Mucosa of descending colon (tissue), 3 donors: ENCODE results near the gene CEACAM3. TPM values are rescaled to one million over a fixed set of nuclear protein-coding genes. Genes with fewer than 3 reads are reported as not detected.

Experiments used
- ATAC-seq: fragments of 200-7000 bp; cut with Tn5 transposase; one replicate; pipeline ENCODE4 v1.9.1; 2020; ENCODE audit warnings: mild to moderate bottlenecking, moderate library complexity
- DNase-seq, 3 donors: peaks; one replicate each; pipeline ENCODE4 v3.0.0-alpha.2; 2020
- H3K36me3 ChIP-seq: fragments of 200-600 bp; one replicate; pipeline ENCODE4 v1.8.0; 2021; ENCODE audit warnings: low read depth, mild to moderate bottlenecking
- H3K4me1 ChIP-seq: fragments of 200-600 bp; one replicate; pipeline ENCODE4 v1.8.0; 2021; ENCODE audit warnings: low read depth, mild to moderate bottlenecking
- H3K4me3 ChIP-seq: fragments of 200-600 bp; one replicate; pipeline ENCODE4 v1.8.0; 2021; ENCODE audit warnings: mild to moderate bottlenecking
- H3K9me3 ChIP-seq: fragments of 200-600 bp; one replicate; pipeline ENCODE4 v1.8.0; 2021; ENCODE audit warnings: mild to moderate bottlenecking
- intact Hi-C, 2 donors: fragments of 100-400 bp; cut with DNase I in 1 of 2; cut with micrococcal nuclease in 1 of 2; formaldehyde crosslinking; loops; one replicate each; pipeline versions ENCODE4 v1.11.0 to v1.11.1; 2022; cut with DNase I, micrococcal nuclease
- total RNA-seq, 3 donors: library from RNA; stranded (reverse); fragmentation: NEBNext Ultra II Directional in 2 of 3; extraction: Animal tissue kit (Norgen Biotek cat#: 25700) in 2 of 3; gene quantifications; one replicate each; pipeline versions ENCODE4 v1.2.1 to v1.2.4, GENCODE V29; 2021 to 2023
- TF ChIP-seq, protein P1 (sequence below): fragments of 200-600 bp; IDR thresholded peaks from one replicate; pipeline ENCODE4 v1.8.0; 2022; ENCODE audit warnings: antibody characterized with exemption, mild to moderate bottlenecking
- donor health status: DM: no; HTN: no; CAD: no; lungs with moderate emphysema.
- donor health status: DM: no; HTN: no; CAD: no.
- donor health status: DM: no; HTN: yes; CAD: no.

CEACAM3 gene
- total RNA-seq, 3 donors from 2014 or later: 2.5 to 4.5 (median 3.9) TPM

DNA sequence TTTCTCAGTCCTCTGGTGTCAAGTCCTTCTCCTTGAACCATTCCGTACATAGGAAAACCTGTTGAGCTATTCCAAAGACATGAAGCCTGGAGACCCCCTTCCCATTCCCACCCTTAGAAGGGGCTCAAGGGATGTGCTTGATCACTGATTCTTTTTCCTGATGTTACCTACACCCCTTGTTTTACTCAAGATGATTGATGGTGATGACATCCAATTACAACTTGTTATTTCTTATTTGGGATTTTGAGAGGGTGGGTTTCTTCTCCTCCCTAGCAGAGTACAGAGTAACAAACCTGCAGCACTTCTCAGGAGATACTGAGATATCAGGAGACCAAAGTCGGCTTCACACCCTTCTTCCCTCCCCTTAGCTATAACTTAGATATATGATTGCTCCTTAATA, 57.0 kb downstream of the CEACAM3 start:
- TF ChIP-seq, protein P1, sequence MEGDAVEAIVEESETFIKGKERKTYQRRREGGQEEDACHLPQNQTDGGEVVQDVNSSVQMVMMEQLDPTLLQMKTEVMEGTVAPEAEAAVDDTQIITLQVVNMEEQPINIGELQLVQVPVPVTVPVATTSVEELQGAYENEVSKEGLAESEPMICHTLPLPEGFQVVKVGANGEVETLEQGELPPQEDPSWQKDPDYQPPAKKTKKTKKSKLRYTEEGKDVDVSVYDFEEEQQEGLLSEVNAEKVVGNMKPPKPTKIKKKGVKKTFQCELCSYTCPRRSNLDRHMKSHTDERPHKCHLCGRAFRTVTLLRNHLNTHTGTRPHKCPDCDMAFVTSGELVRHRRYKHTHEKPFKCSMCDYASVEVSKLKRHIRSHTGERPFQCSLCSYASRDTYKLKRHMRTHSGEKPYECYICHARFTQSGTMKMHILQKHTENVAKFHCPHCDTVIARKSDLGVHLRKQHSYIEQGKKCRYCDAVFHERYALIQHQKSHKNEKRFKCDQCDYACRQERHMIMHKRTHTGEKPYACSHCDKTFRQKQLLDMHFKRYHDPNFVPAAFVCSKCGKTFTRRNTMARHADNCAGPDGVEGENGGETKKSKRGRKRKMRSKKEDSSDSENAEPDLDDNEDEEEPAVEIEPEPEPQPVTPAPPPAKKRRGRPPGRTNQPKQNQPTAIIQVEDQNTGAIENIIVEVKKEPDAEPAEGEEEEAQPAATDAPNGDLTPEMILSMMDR: no peak
- DNase-seq (no peak), ATAC-seq (no peak)
- H3K9me3 ChIP-seq: no peaks in the 10 kb centered on the region
- no peak overlapping the region for H3K4me3 ChIP-seq
- intact Hi-C loops: no loop called here
- H3K4me1 ChIP-seq: no peaks in the 10 kb centered on the region
- H3K36me3 ChIP-seq: no peaks in the 10 kb centered on the region

DNA sequence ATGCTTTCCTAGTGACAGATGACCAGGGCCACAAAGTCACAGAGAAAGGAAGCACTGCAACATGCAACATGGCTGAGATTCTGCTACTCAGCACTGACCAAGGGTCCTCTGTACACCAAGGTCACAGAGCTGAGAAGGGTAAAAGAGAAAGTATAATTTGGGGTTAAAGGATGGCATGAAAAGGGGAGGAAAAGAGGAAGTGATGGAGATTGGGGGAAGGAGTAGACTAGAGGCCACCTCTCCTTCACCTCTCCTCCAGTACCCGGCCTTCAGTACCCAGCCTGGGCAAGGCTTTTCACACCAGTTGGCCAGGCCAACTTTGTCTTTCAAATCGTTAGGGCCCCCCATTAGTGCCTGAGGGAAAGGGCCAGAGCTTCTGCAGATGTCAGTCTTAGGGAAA, 57.4 kb downstream of the CEACAM3 start:
- TF ChIP-seq, protein P1: no peak
- Histone ChIP-seq H3K36me3 (no peaks in the 10 kb centered on the region), H3K4me1 (no peaks in the 10 kb centered on the region), H3K9me3 (no peaks in the 10 kb centered on the region), H3K4me3 (no peak overlapping the region)
- intact Hi-C loops: no loop called here
- ATAC-seq (no peak), DNase-seq (no peak)

DNA sequence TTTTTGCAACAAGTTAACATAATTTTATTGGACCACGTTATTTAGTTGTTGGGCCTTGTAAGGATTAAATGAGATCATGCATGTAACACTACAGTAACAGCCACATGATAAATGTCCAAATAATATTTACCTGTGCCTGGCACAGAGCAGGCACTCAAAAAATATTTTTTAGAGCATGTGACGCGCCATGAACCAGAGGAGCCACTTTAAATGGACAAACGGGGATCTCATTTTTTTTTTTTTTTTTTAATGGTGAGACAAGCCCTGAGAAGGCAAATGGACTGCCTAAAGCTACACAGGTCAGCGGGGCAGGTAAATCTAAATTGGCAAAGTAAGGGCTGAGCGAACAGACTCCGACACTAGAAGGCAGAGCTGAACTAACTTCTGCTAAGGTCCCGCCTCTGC, 62.8 kb downstream of the CEACAM3 start:
- DNase-seq (no peak), ATAC-seq (no peak)
- Histone ChIP-seq H3K4me3 (peak overlapping the region; percentile 97), H3K36me3 (peaks cover 2% of the 10 kb centered on the region), H3K4me1 (peaks cover 26% of the 10 kb centered on the region), H3K9me3 (no peaks in the 10 kb centered on the region)
- intact Hi-C loops: no loop called here
- TF ChIP-seq, protein P1: no peak

DNA sequence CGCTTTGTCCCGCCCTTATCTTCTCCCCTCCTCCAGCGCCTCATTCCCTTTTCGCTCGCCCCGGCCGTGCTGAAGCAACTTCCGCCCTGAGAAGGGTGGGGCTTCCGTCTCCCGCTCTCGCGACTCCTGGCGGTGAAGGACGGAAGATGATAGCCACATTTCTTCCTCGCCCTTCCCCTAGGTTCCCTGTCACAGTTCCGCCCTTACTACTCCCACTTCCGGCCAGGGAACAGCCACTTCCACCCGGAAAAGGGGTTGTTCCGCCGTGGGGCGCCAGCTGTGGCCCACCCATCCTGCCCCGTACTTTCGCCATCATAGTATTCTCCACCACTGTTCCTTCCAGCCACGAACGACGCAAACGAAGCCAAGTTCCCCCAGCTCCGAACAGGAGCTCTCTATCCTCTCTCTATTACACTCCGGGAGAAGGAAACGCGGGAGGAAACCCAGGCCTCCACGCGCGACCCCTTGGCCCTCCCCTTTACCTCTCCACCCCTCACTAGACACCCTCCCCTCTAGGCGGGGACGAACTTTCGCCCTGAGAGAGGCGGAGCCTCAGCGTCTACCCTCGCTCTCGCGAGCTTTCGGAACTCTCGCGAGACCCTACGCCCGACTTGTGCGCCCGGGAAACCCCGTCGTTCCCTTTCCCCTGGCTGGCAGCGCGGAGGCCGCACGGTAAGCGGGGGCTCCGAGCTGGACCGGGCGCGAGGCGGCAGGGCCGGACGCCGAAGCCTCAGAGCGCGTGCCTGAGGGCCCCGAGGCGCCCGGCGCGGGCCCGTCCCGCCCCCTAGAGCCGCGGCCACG, 63.4 kb downstream of the CEACAM3 start, which contains the start of gene RPS19:
TSS of gene RPS19 (plus strand) at position 638 of the 801 bp plus-strand sequence. CDS start 520 bp downstream, outside the sequence.
- intact Hi-C loops: no loop called here
- Histone ChIP-seq H3K4me3 (peak within 1 kb of the TSS; percentile 97), H3K9me3 (no peaks in the 10 kb centered on the region), H3K4me1 (peaks cover 26% of the 10 kb centered on the region), H3K36me3 (peaks cover 3% of the 10 kb centered on the region)
- ATAC-seq: peak; percentile 94
- TF ChIP-seq, protein P1: peak; percentile 58
- peak; percentile 98 to 99 (median 99) for DNase-seq

DNA sequence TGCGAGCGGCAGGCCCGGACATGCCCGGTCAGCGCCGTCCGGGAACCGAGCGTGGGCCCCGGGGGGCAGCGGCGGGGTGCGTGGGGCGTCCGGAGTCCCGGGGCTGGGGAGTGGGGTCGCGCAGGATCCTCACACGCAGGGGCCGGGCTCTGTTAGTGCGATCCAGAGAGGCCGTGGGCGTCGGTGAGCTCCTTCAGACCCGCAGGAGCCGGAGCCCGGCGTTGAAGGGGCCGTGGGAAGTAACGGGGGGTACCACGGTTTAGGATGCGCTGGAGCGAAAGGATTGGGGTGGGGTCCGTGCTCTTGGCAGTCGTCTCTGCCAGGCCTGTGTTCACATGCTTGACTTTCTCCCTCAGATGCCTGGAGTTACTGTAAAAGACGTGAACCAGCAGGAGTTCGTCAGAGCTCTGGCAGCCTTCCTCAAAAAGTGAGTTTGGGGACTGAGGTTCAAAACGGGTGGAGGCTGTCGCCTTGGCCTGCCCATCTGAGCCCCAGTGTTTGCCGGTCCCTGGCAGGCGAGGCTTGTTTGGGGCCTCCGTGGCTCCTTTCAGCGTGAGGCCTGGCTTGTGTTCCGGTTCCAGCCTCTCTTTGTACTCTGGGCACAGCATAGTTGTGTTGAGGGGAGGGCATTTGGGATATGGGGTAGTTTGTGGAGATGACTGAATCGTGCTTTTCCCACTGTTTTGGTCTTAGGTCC, 64.2 kb downstream of the CEACAM3 start:
- peaks cover 26% of the 10 kb centered on the region for H3K4me1 ChIP-seq
- DNase-seq: no peak
- H3K9me3 ChIP-seq: no peaks in the 10 kb centered on the region
- H3K36me3 ChIP-seq: peaks cover 3% of the 10 kb centered on the region
- no peak for ATAC-seq
- intact Hi-C loops: no loop called here
- H3K4me3 ChIP-seq: peak overlapping the region; percentile 97
- TF ChIP-seq, protein P1: no peak

Other genes starting within 250 kb of the CEACAM3 start
- 1 to 10 TPM; 1.4 to 2.1 (median 1.9) TPM for gene CEACAM21, start 220.4 kb upstream of the CEACAM3 start, total RNA-seq
- 1 to 10 TPM in 1 of 3 donors, under 1 TPM in 1, not detected in 1; 0.25 to 1.2 TPM for gene CEACAM4, start 169.5 kb upstream of the CEACAM3 start, total RNA-seq
- gene CEACAM7, start 108.3 kb upstream of the CEACAM3 start, total RNA-seq: 1,000 to 10,000 TPM in 2 of 3 donors, 100 to 1,000 TPM in 1; 753 to 3,639 (median 2,117) TPM
- gene CEACAM5, start 88.0 kb upstream of the CEACAM3 start, total RNA-seq: 1,000 to 10,000 TPM; 2,069 to 7,240 (median 3,325) TPM
- 1,000 to 10,000 TPM in 1 of 3 donors, 100 to 1,000 TPM in 2; 249 to 1,767 (median 431) TPM for gene CEACAM6, start 41.1 kb upstream of the CEACAM3 start, total RNA-seq
- not detected for gene LYPD4, start 48.1 kb downstream of the CEACAM3 start, total RNA-seq
- not detected for gene DMRTC2, start 48.5 kb downstream of the CEACAM3 start, total RNA-seq
- gene RPS19, start 63.7 kb downstream of the CEACAM3 start, total RNA-seq: 1,000 to 10,000 TPM; 1,251 to 1,696 (median 1,572) TPM
- 1 to 10 TPM; 2.7 to 7.3 (median 3.9) TPM for gene CD79A, start 80.7 kb downstream of the CEACAM3 start, total RNA-seq
- 100 to 1,000 TPM in 1 of 3 donors, 10 to 100 TPM in 2; 84.9 to 125 (median 92.3) TPM for gene ARHGEF1, start 86.6 kb downstream of the CEACAM3 start, total RNA-seq
- gene ERFL, start 131.9 kb downstream of the CEACAM3 start, total RNA-seq: 1 to 10 TPM in 1 of 3 donors, under 1 TPM in 2; 0.70 to 1.1 (median 0.98) TPM
- 100 to 1,000 TPM; 150 to 160 (median 152) TPM for gene RABAC1, start 162.7 kb downstream of the CEACAM3 start, total RNA-seq
- 1 to 10 TPM in 1 of 3 donors, not detected in 2; 8.3 TPM for gene ATP1A3, start 197.6 kb downstream of the CEACAM3 start, total RNA-seq